Osteocyte (in vitro differentiated cells): ENCODE measurements around the gene EFCAB6. TPM values are rescaled to one million over a fixed set of nuclear protein-coding genes. Genes with fewer than 3 reads are reported as not detected.

ENCODE experiments used
- DNase-seq: peaks from one replicate; pipeline ENCODE4 v3.0.0; 2021; ENCODE audit warnings: mixed read lengths; ENCODE audit not compliant: unreplicated experiment; ENCODE audit errors: extremely low spot score
- H3K27ac Mint-ChIP-seq: one replicate; pipeline ENCODE4 v1.8.0; 2021; ENCODE audit warnings: mild to moderate bottlenecking, mixed read lengths; ENCODE audit not compliant: unreplicated experiment
- H3K27me3 Mint-ChIP-seq: one replicate; pipeline ENCODE4 v1.8.0; 2021; ENCODE audit warnings: mixed read lengths; ENCODE audit not compliant: unreplicated experiment
- H3K36me3 Mint-ChIP-seq: one replicate; pipeline ENCODE4 v1.8.0; 2021; ENCODE audit warnings: mixed read lengths; ENCODE audit not compliant: unreplicated experiment
- H3K4me1 Mint-ChIP-seq: one replicate; pipeline ENCODE4 v1.8.0; 2021; ENCODE audit warnings: mixed read lengths; ENCODE audit not compliant: unreplicated experiment
- H3K4me3 Mint-ChIP-seq: one replicate; pipeline ENCODE4 v1.8.0; 2021; ENCODE audit warnings: mild to moderate bottlenecking, moderate library complexity, mixed read lengths; ENCODE audit not compliant: unreplicated experiment
- H3K9me3 Mint-ChIP-seq: one replicate; pipeline ENCODE4 v1.8.0; 2021; ENCODE audit warnings: mixed read lengths; ENCODE audit not compliant: unreplicated experiment
- total RNA-seq: library from RNA; stranded (reverse); gene quantifications from 2 replicates; pipeline ENCODE4 v1.2.1, GENCODE V29; 2021
- TF ChIP-seq, protein P1 (sequence below): fragments of 200-600 bp; sonication (generic); IDR thresholded peaks from 2 replicates; pipeline ENCODE4 v1.5.0; 2021; ENCODE audit warnings: antibody characterized with exemption, mild to moderate bottlenecking, moderate library complexity

EFCAB6 gene
- total RNA-seq, 1 donor from 2014 or later: 1.4 TPM

DNA sequence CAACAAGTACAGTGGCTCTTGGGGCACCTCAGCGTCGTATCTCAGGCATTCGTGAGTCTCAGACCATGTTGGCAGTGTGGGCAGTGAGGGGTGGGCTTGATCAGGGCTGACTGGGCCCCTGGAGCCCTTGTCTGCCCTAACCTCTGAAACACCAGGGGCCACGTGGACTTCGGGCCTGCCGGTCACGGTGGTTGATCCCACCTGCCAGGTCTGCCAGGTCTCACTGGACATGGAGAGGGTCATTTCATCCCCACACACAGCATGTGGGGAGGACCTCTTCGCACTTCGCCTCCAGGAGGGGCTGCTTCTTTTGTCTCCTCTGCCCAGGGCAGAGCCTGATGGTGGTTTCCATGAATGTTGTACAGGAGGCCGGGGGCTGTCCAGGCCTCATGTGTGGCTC, 323.2 kb downstream of the EFCAB6 start:
- peaks cover 4% of the 10 kb centered on the region for H3K9me3 Mint-ChIP-seq
- H3K27ac Mint-ChIP-seq: no peak overlapping the region
- H3K4me3 Mint-ChIP-seq: no peak overlapping the region
- H3K4me1 Mint-ChIP-seq: no peaks in the 10 kb centered on the region
- TF ChIP-seq, protein P1, sequence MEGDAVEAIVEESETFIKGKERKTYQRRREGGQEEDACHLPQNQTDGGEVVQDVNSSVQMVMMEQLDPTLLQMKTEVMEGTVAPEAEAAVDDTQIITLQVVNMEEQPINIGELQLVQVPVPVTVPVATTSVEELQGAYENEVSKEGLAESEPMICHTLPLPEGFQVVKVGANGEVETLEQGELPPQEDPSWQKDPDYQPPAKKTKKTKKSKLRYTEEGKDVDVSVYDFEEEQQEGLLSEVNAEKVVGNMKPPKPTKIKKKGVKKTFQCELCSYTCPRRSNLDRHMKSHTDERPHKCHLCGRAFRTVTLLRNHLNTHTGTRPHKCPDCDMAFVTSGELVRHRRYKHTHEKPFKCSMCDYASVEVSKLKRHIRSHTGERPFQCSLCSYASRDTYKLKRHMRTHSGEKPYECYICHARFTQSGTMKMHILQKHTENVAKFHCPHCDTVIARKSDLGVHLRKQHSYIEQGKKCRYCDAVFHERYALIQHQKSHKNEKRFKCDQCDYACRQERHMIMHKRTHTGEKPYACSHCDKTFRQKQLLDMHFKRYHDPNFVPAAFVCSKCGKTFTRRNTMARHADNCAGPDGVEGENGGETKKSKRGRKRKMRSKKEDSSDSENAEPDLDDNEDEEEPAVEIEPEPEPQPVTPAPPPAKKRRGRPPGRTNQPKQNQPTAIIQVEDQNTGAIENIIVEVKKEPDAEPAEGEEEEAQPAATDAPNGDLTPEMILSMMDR: no peak
- DNase-seq: no peak
- H3K36me3 Mint-ChIP-seq: no peaks in the 10 kb centered on the region
- no peaks in the 10 kb centered on the region for H3K27me3 Mint-ChIP-seq

DNA sequence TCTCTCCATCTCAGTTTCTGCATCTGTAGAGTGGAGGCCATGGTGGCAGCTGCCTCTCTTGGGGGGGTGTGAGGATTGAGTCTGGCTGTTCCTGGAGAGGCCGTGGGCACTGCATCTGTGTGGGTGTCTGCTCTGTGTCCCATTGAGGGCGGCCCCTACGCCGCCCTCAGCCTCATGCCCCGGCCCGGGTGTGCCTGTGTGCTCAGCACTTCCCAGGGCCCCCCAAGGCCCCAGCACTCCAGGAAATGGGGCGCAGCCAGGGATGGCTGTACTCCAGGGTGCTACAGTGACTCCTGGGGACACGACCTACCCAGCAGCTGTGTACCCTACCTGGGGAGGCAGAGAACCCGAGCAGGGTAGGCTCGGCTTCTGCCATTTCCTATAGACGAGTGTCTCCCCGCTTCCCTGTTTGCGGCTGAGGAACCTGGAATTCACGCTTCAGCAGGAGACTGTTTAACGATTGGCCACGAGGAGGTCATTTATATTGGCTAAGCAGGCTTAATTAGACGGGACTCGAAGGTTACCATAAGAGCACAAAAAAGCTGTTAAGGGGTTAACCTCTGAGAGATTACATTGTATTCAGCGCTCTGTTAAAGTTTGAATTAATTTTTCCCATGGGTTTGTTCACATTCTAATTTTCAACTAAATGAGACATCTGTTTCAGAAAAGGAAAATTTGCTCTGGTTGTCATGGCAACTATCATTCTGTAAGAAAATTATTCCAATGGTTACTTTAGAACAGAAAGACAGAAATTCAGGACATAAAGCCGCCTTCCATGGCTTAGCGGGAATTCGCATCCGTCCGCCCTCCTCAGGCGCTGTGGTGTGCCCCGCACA, 323.9 kb downstream of the EFCAB6 start:
- Mint-ChIP-seq H3K4me3 (no peak overlapping the region), H3K27me3 (no peaks in the 10 kb centered on the region), H3K9me3 (peaks cover 4% of the 10 kb centered on the region), H3K27ac (no peak overlapping the region), H3K4me1 (no peaks in the 10 kb centered on the region), H3K36me3 (no peaks in the 10 kb centered on the region)
- TF ChIP-seq, protein P1: no peak
- DNase-seq: no peak

DNA sequence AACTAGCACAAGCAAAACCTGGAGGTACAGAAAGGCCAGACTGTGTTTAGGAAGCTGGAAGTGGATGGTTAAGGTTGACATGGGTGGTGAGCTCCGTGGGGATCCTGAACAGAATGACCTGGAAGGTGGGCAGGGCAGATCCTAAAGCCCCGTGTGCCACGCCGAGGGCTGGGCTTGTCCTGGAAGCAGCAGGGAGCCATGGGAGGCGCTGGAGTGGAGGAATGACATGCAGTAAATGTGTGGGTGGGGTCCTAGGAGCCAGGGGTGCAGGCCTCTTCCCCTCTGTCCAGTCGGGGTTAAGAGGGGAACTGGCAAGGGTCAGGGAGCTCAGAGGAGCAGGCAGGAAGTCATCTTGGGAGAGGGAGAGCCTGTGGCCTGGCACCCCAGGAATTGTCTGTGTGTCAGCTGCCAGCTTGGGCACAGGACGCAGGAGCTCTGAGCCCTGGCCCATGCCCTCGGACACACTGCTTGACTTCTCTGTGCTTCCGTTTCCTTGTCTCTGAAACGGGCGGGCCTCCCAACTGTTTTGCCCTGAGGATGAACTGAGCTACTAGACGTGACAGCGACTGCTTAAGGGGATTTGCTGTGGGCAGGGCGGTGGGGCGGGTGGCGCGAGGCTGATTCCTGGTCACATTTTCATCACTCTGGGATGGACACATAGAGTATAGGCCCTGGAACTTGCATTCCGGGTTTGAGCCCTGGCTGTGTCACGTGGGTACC, 324.6 kb downstream of the EFCAB6 start:
- TF ChIP-seq, protein P1: no peak
- Mint-ChIP-seq H3K9me3 (peaks cover 4% of the 10 kb centered on the region), H3K36me3 (no peaks in the 10 kb centered on the region), H3K4me1 (no peaks in the 10 kb centered on the region), H3K27ac (no peak overlapping the region), H3K27me3 (no peaks in the 10 kb centered on the region), H3K4me3 (no peak overlapping the region)
- no peak for DNase-seq

DNA sequence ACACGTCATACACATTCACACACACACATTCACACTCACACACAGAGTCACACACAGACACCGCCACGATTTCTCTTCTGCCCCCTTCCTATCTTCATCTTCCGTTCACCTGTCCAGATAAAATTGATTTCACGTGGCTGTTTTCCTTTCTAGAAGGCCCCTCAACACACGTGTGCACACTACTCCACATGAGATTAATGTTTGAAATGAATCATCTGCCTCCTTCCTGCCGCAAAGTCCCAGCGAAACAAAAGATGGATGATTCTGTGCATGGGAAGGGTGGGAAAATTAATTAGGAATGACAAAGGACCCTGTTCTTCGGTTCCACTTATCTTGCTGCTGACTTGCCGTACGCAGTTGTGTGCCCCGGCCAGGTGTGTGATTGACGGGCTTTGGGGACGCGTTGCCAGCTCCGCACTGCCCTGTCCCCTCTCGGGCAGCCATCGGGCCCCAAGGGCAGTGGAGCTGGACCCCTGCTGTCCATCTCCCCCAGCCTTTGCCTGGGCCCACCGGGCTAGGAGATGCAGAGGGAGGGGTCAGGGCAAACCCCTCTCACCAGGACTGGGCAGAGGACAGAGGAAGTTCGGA, 326.5 kb downstream of the EFCAB6 start:
- no peak for DNase-seq
- H3K27me3 Mint-ChIP-seq: no peaks in the 10 kb centered on the region
- TF ChIP-seq, protein P1: no peak
- H3K9me3 Mint-ChIP-seq: no peaks in the 10 kb centered on the region
- no peak overlapping the region for H3K4me3 Mint-ChIP-seq
- no peaks in the 10 kb centered on the region for H3K4me1 Mint-ChIP-seq
- no peaks in the 10 kb centered on the region for H3K36me3 Mint-ChIP-seq
- H3K27ac Mint-ChIP-seq: no peak overlapping the region

DNA sequence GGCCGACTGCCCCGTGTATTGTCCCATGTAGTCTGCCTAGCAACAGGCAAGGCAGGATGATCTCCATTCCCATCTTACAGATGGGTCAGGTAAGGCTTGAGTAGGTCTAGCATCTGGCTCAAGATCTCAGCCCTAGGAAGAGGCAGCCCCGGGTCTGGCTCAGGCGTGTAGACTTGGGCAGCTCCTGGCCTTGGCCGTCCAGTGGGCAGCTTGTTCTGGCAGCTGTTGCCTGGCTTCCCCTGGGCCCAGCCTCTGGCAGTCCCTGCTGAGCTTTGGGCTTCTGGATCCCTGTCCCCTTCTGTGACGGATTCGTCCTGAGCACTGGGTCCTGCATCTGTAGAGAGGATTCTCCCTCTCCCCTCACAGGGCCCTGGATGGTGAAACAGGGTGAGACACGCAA, 327.9 kb downstream of the EFCAB6 start:
- no peaks in the 10 kb centered on the region for H3K27me3 Mint-ChIP-seq
- no peaks in the 10 kb centered on the region for H3K4me1 Mint-ChIP-seq
- H3K36me3 Mint-ChIP-seq: no peaks in the 10 kb centered on the region
- H3K27ac Mint-ChIP-seq: no peak overlapping the region
- H3K4me3 Mint-ChIP-seq: no peak overlapping the region
- DNase-seq: no peak
- TF ChIP-seq, protein P1: no peak
- H3K9me3 Mint-ChIP-seq: no peaks in the 10 kb centered on the region
